HepG2 (cell line): ENCODE data around the gene PRRT2. TPM values are rescaled to one million over a fixed set of nuclear protein-coding genes. Genes with fewer than 3 reads are reported as not detected.

Source experiments
- ARNT2 ChIP-seq: sonication (generic); formaldehyde crosslinking; IDR thresholded peaks from 2 replicates; pipeline ENCODE4 v1.8.0; 2022; ENCODE audit warnings: mild to moderate bottlenecking, low read depth, missing genetic modification reagents, moderate library complexity
- DNMT1 ChIP-seq: sonication (generic); formaldehyde crosslinking; IDR thresholded peaks from 2 replicates; pipeline ENCODE4 v1.5.1; 2020; ENCODE audit warnings: mild to moderate bottlenecking, missing genetic modification reagents
- MED8 ChIP-seq: sonication (generic); formaldehyde crosslinking; IDR thresholded peaks from 2 replicates; pipeline ENCODE4 v1.8.1; 2023; ENCODE audit warnings: mild to moderate bottlenecking, missing genetic modification reagents; ENCODE audit not compliant: insufficient replicate concordance
- MEIS1 ChIP-seq: sonication (generic); formaldehyde crosslinking; IDR thresholded peaks from 2 replicates; pipeline ENCODE4 v1.9.0; 2021; ENCODE audit warnings: mild to moderate bottlenecking, missing genetic modification reagents, moderate library complexity, borderline replicate concordance
- NCOA2 ChIP-seq: sonication (generic); formaldehyde crosslinking; IDR thresholded peaks from 2 replicates; pipeline ENCODE4 v1.8.0; 2022; ENCODE audit warnings: inconsistent platforms
- NR2F6 ChIP-seq, 2 experiments: IDR thresholded peaks; 2 replicates each; pipeline ENCODE4 v1.6.1; 2016; ENCODE audit warnings: antibody characterized with exemption in 1 of 2, mild to moderate bottlenecking in 1 of 2
- SAFB2 ChIP-seq: sonication (generic); formaldehyde crosslinking; IDR thresholded peaks from 2 replicates; pipeline ENCODE4 v1.5.1; 2020; ENCODE audit warnings: missing genetic modification reagents, low read depth, mild to moderate bottlenecking, borderline replicate concordance
- SATB2 ChIP-seq: sonication (generic); formaldehyde crosslinking; IDR thresholded peaks from 2 replicates; pipeline ENCODE4 v1.5.0; 2020; ENCODE audit warnings: missing genetic modification reagents
- SIN3A ChIP-seq: IDR thresholded peaks from 2 replicates; pipeline ENCODE4 v1.6.1; 2011; ENCODE audit warnings: low read depth, mild to moderate bottlenecking, control low read depth, low read length, borderline replicate concordance
- SOX5 ChIP-seq: IDR thresholded peaks from 2 replicates; pipeline ENCODE4 v1.6.1; 2016; ENCODE audit warnings: borderline replicate concordance
- ZBTB7B ChIP-seq: sonication (generic); formaldehyde crosslinking; IDR thresholded peaks from 2 replicates; pipeline ENCODE4 v1.4.0; 2020; ENCODE audit warnings: missing genetic modification reagents
- ZNF780A ChIP-seq: sonication (generic); formaldehyde crosslinking; IDR thresholded peaks from 2 replicates; pipeline ENCODE4 v1.8.0; 2022; ENCODE audit warnings: mild to moderate bottlenecking, missing genetic modification reagents, moderate library complexity
- polyA plus RNA-seq, 8 experiments: library from polyadenylated mRNA; depleted of rRNA in 3 of 8; stranded (reverse) in 7 of 8; unstranded in 1 of 8; fragments of >200 nt; fragmentation: Illumina TruSeq in 4 of 8; extraction: Trizol in 4 of 8; gene quantifications; 2 replicates each; pipeline versions ENCODE4 v1.2.1 to v1.2.3, GENCODE V29; 2011 to 2016; ENCODE audit warnings: low read depth in 4 of 8, missing spikeins in 1 of 8, mixed read lengths in 1 of 8; ENCODE audit not compliant: insufficient read depth in 1 of 8
- total RNA-seq, 5 experiments: library from RNA; depleted of rRNA; stranded (reverse); fragments of >200 nt; fragmentation: Illumina TruSeq; extraction: Trizol; gene quantifications; 2 replicates each; pipeline ENCODE4 v1.2.3, GENCODE V29; 2016; ENCODE audit warnings: low read depth in 1 of 5
- TF ChIP-seq, protein P1 (sequence below): IDR thresholded peaks from 2 replicates; pipeline ENCODE4 v1.6.1; 2018; ENCODE audit warnings: missing genetic modification reagents
- TF ChIP-seq, protein P2 (sequence below): sonication (generic); IDR thresholded peaks from 2 replicates; pipeline ENCODE4 v1.6.1; 2016; ENCODE audit warnings: low read depth, borderline replicate concordance
- TF ChIP-seq, protein P3 (sequence below): sonication (generic); formaldehyde crosslinking; IDR thresholded peaks from 2 replicates; pipeline ENCODE4 v1.5.1; 2020; ENCODE audit warnings: mild to moderate bottlenecking, missing genetic modification reagents
- TF ChIP-seq, protein P4 (sequence below): sonication (generic); formaldehyde crosslinking; IDR thresholded peaks from 2 replicates; pipeline ENCODE4 v1.4.0; 2020; ENCODE audit warnings: missing genetic modification reagents
- TF ChIP-seq, protein P5 (sequence below): sonication (generic); formaldehyde crosslinking; IDR thresholded peaks from 2 replicates; pipeline ENCODE4 v1.4.0; 2020; ENCODE audit warnings: mild to moderate bottlenecking, missing genetic modification reagents

The PRRT2 gene
- total and polyA plus RNA-seq, 2 of the 13 experiments (the other 11 are each of a cell fraction or from before 2014, with no cell fraction given), result 0.51 to 1.1 TPM

DNA sequence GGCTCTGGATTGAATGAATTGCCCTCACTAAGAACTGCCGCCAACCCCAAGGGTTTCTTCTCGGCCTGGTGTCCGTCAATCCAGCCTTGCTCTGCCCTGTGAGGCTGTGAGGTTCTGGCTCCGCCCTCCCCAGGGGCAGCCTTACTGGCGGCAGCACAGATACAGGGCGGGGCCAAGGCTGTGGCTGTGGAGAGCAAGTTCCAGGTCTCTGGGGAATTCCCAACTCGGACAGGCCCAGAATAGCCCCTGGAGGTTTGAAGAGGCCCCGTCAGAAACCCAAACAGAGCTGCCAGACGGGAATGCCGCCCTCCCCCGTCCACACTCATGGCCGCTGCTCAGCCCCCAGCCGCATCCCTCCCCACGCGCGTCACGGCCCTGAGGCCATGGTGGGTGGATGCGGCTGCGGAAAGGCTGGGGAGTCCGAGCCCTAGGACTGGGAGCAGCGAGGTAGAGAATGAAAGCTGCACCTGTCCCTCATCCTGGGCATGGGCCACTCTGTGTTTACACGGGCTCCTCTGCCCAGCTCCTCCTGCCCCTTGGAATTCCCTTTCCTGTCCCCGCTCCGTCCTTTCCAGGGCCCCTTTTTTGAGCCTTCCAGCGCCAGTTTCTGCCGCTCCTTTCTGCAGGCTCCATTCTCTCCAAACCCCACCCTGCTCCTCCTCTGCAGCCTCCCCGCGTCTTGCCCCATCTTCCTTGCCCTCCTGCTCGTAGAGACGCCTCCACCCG is 660 bp upstream of the PRRT2 start (continued):
- TF ChIP-seq, protein P1, sequence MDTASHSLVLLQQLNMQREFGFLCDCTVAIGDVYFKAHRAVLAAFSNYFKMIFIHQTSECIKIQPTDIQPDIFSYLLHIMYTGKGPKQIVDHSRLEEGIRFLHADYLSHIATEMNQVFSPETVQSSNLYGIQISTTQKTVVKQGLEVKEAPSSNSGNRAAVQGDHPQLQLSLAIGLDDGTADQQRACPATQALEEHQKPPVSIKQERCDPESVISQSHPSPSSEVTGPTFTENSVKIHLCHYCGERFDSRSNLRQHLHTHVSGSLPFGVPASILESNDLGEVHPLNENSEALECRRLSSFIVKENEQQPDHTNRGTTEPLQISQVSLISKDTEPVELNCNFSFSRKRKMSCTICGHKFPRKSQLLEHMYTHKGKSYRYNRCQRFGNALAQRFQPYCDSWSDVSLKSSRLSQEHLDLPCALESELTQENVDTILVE (CRISPR knock-in tag), result 0 out of 2 replicates have a peak, but pooled peaks have one; percentile 53
- TF ChIP-seq MED8 (CRISPR knock-in tag), result no peak
- peak; percentile 51; the same call in 1 of the 2 replicates for TF ChIP-seq NCOA2 (CRISPR knock-in tag)
- TF ChIP-seq SATB2 (CRISPR knock-in tag), result no peak
- peak; percentile 60; the same call in 1 of the 2 replicates for TF ChIP-seq ZBTB7B (CRISPR knock-in tag)
- TF ChIP-seq DNMT1 (CRISPR knock-in tag), result 0 out of 2 replicates have a peak, but pooled peaks have one; percentile 36
- TF ChIP-seq, protein P2, sequence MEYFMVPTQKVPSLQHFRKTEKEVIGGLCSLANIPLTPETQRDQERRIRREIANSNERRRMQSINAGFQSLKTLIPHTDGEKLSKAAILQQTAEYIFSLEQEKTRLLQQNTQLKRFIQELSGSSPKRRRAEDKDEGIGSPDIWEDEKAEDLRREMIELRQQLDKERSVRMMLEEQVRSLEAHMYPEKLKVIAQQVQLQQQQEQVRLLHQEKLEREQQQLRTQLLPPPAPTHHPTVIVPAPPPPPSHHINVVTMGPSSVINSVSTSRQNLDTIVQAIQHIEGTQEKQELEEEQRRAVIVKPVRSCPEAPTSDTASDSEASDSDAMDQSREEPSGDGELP, result no peak
- peak; percentile 72; the same call in 1 of the 2 replicates for TF ChIP-seq SIN3A
- 0 out of 2 replicates have a peak, but pooled peaks have one; percentile 8 for TF ChIP-seq NR2F6 (IDR thresholded peaks at IDR 0.05)
- no peak for TF ChIP-seq NR2F6 (CRISPR knock-in tag; IDR thresholded peaks at IDR 0.05)
- TF ChIP-seq, protein P3, sequence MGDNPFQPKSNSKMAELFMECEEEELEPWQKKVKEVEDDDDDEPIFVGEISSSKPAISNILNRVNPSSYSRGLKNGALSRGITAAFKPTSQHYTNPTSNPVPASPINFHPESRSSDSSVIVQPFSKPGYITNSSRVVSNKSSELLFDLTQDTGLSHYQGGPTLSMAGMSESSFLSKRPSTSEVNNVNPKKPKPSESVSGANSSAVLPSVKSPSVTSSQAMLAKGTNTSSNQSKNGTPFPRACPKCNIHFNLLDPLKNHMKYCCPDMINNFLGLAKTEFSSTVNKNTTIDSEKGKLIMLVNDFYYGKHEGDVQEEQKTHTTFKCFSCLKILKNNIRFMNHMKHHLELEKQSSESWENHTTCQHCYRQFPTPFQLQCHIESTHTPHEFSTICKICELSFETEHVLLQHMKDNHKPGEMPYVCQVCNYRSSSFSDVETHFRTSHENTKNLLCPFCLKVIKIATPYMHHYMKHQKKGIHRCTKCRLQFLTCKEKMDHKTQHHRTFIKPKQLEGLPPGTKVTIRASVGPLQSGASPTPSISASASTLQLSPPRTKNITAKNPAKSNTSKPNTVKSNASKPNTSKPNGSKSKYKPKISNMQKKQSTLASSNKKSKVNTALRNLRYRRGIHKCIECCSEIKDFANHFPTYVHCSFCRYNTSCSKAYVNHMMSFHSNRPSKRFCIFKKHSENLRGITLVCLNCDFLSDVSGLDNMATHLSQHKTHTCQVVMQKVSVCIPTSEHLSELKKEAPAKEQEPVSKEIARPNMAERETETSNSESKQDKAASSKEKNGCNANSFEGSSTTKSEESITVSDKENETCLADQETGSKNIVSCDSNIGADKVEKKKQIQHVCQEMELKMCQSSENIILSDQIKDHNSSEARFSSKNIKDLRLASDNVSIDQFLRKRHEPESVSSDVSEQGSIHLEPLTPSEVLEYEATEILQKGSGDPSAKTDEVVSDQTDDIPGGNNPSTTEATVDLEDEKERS (CRISPR knock-in tag), result peak; percentile 79
- no peak; the same call in 1 of the 2 replicates for TF ChIP-seq MEIS1 (CRISPR knock-in tag)
- TF ChIP-seq, protein P4, sequence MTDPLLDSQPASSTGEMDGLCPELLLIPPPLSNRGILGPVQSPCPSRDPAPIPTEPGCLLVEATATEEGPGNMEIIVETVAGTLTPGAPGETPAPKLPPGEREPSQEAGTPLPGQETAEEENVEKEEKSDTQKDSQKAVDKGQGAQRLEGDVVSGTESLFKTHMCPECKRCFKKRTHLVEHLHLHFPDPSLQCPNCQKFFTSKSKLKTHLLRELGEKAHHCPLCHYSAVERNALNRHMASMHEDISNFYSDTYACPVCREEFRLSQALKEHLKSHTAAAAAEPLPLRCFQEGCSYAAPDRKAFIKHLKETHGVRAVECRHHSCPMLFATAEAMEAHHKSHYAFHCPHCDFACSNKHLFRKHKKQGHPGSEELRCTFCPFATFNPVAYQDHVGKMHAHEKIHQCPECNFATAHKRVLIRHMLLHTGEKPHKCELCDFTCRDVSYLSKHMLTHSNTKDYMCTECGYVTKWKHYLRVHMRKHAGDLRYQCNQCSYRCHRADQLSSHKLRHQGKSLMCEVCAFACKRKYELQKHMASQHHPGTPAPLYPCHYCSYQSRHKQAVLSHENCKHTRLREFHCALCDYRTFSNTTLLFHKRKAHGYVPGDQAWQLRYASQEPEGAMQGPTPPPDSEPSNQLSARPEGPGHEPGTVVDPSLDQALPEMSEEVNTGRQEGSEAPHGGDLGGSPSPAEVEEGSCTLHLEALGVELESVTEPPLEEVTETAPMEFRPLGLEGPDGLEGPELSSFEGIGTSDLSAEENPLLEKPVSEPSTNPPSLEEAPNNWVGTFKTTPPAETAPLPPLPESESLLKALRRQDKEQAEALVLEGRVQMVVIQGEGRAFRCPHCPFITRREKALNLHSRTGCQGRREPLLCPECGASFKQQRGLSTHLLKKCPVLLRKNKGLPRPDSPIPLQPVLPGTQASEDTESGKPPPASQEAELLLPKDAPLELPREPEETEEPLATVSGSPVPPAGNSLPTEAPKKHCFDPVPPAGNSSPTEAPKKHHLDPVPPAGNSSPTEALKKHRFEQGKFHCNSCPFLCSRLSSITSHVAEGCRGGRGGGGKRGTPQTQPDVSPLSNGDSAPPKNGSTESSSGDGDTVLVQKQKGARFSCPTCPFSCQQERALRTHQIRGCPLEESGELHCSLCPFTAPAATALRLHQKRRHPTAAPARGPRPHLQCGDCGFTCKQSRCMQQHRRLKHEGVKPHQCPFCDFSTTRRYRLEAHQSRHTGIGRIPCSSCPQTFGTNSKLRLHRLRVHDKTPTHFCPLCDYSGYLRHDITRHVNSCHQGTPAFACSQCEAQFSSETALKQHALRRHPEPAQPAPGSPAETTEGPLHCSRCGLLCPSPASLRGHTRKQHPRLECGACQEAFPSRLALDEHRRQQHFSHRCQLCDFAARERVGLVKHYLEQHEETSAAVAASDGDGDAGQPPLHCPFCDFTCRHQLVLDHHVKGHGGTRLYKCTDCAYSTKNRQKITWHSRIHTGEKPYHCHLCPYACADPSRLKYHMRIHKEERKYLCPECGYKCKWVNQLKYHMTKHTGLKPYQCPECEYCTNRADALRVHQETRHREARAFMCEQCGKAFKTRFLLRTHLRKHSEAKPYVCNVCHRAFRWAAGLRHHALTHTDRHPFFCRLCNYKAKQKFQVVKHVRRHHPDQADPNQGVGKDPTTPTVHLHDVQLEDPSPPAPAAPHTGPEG (CRISPR knock-in tag), result peak; percentile 52; the same call in 1 of the 2 replicates
- TF ChIP-seq SOX5 (CRISPR knock-in tag), result no peak
- TF ChIP-seq SAFB2 (CRISPR knock-in tag), result no peak
- no peak for TF ChIP-seq ZNF780A (CRISPR knock-in tag)
- TF ChIP-seq, protein P5, sequence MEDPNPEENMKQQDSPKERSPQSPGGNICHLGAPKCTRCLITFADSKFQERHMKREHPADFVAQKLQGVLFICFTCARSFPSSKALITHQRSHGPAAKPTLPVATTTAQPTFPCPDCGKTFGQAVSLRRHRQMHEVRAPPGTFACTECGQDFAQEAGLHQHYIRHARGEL (CRISPR knock-in tag), result no peak
- TF ChIP-seq ARNT2, result peak; percentile 52; the same call in 1 of the 2 replicates
